AML-193 (cell line): ENCODE data around the gene TASP1.
"Not testable (repeated sequence)": the region's sequence is repeated elsewhere in the genome, so short reads cannot be mapped to it uniquely, and the experiment has no call there.

ENCODE experiments used
- DNase-seq, 2 experiments: peaks; one replicate each; lab custom pipeline; 2025; lab: John Stamatoyannopoulos, UW

The TASP1 gene

GRCh38 chr20:13648291-13649228 is 9.8 kb upstream of the TASP1 start:
- no peak for DNase-seq

GRCh38 chr20:13644010-13644409 is 5.3 kb upstream of the TASP1 start:
- DNase-seq, result no peak

- DNase-seq, result peak in 1 of 2 experiments; percentile 36
Measured at GRCh38 chr20:13639150-13639497, 392 bp upstream of the TASP1 start.

- no peak for DNase-seq
Measured at GRCh38 chr20:13638162-13638495, 603 bp downstream of the TASP1 start.

- no peak for DNase-seq
Measured at GRCh38 chr20:13632431-13632830, 6.3 kb downstream of the TASP1 start.

- DNase-seq, result not testable (repeated sequence)
Measured at GRCh38 chr20:13627525-13627924, 11.2 kb downstream of the TASP1 start.

- DNase-seq, result no peak
Measured at GRCh38 chr20:13626724-13627123, 12.0 kb downstream of the TASP1 start.

- no peak for DNase-seq
Measured at GRCh38 chr20:13625304-13625979, 13.3 kb downstream of the TASP1 start.

GRCh38 chr20:13619415-13619814 is 19.3 kb downstream of the TASP1 start:
- DNase-seq, result not testable (repeated sequence)

GRCh38 chr20:13618456-13618855 is 20.3 kb downstream of the TASP1 start:
- DNase-seq, result not testable (repeated sequence)

- not testable (repeated sequence) for DNase-seq
Measured at GRCh38 chr20:13617585-13617984, 21.1 kb downstream of the TASP1 start.

- not testable (repeated sequence) for DNase-seq
Measured at GRCh38 chr20:13616713-13617112, 22.0 kb downstream of the TASP1 start.

GRCh38 chr20:13613917-13614316 is 24.8 kb downstream of the TASP1 start:
- DNase-seq, result no peak

GRCh38 chr20:13611611-13612125 is 27.1 kb downstream of the TASP1 start:
- no peak for DNase-seq

- no peak for DNase-seq
Measured at GRCh38 chr20:13610184-13610583, 28.5 kb downstream of the TASP1 start.

GRCh38 chr20:13608066-13608465 is 30.7 kb downstream of the TASP1 start:
- DNase-seq, result no peak

GRCh38 chr20:13593423-13593822 is 45.3 kb downstream of the TASP1 start:
- not testable (repeated sequence) for DNase-seq

GRCh38 chr20:13588049-13588448 is 50.7 kb downstream of the TASP1 start:
- DNase-seq, result no peak

GRCh38 chr20:13587370-13587769 is 51.4 kb downstream of the TASP1 start:
- DNase-seq, result no peak

- no peak for DNase-seq
Measured at GRCh38 chr20:13586133-13586532, 52.6 kb downstream of the TASP1 start.

- no peak for DNase-seq
Measured at GRCh38 chr20:13581451-13581850, 57.3 kb downstream of the TASP1 start.

- no peak for DNase-seq
Measured at GRCh38 chr20:13580707-13581106, 58.0 kb downstream of the TASP1 start.

GRCh38 chr20:13574071-13574470 is 64.7 kb downstream of the TASP1 start:
- DNase-seq, result no peak
